MM.1S (cell line): ENCODE measurements around the gene DDX60.
"Not testable (repeated sequence)": the region's sequence is repeated elsewhere in the genome, so short reads cannot be mapped to it uniquely, and the experiment has no call there.

Experiments
- CTCF ChIP-seq: fragments of 300-600 bp; sonication (generic); IDR thresholded peaks from 2 replicates; pipeline ENCODE4 v1.5.1; 2016; ENCODE audit warnings: antibody characterized with exemption, low read length, mixed read lengths
- EZH2phosphoT487 ChIP-seq: fragments of 300-600 bp; sonication (generic); IDR thresholded peaks from 2 replicates; pipeline ENCODE4 v1.6.1; 2018; ENCODE audit warnings: antibody characterized with exemption, low read length

- not testable (repeated sequence) for TF ChIP-seq CTCF, EZH2phosphoT487
These were observed 12.0 kb upstream of the DDX60 start for GRCh38 chr4:168330575-168330974.
